PC-3 (cell line): ENCODE data around the gene GZF1.

Experiments
- EZH2 ChIP-seq: fragments of 300-600 bp; sonication (generic); IDR thresholded peaks from one replicate; pipeline ENCODE4 v1.6.1; 2017; ENCODE audit warnings: antibody characterized with exemption, mild to moderate bottlenecking, low read length; ENCODE audit not compliant: unreplicated experiment
- TF ChIP-seq, protein P1 (sequence below): fragments of 300-600 bp; sonication (generic); conservative IDR thresholded peaks from 2 replicates; pipeline ENCODE4 v1.5.1; 2017; ENCODE audit warnings: antibody characterized with exemption, low read depth, mild to moderate bottlenecking, low read length

DNA sequence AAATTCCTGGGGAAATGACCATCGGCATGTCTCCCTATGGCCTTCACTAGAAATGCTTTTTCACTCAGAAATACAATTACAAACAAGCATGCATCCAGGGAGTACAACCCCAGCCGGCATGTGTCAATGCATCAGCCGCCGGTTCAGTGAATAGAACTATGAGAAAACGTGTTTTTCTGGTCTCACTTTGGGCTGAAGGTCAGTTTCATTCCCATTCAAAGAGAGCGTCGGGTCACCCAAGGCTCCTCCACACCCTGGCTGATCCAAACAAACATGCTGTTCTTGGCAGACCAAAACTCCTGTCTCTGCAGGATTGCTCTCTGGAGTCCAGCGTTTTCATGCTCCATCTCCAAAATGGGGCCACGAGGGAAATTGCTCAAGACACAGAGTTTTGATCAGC is 46.9 kb upstream of the GZF1 start:
- TF ChIP-seq, protein P1, sequence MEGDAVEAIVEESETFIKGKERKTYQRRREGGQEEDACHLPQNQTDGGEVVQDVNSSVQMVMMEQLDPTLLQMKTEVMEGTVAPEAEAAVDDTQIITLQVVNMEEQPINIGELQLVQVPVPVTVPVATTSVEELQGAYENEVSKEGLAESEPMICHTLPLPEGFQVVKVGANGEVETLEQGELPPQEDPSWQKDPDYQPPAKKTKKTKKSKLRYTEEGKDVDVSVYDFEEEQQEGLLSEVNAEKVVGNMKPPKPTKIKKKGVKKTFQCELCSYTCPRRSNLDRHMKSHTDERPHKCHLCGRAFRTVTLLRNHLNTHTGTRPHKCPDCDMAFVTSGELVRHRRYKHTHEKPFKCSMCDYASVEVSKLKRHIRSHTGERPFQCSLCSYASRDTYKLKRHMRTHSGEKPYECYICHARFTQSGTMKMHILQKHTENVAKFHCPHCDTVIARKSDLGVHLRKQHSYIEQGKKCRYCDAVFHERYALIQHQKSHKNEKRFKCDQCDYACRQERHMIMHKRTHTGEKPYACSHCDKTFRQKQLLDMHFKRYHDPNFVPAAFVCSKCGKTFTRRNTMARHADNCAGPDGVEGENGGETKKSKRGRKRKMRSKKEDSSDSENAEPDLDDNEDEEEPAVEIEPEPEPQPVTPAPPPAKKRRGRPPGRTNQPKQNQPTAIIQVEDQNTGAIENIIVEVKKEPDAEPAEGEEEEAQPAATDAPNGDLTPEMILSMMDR, result no peak
- no peak for TF ChIP-seq EZH2
